Coronary artery (tissue), 2 donors: ENCODE measurements around the gene PNPLA5.

Experiments used
- DNase-seq: peaks from one replicate; pipeline ENCODE4 v3.0.0-alpha.2; 2017; ENCODE audit warnings: low spot score
- H3K27ac ChIP-seq, 2 donors: fragments of 200-600 bp; sonication (generic); one replicate each; pipeline ENCODE4 v1.5.1; 2016 to 2019
- H3K4me3 ChIP-seq: fragments of 200-600 bp; sonication (generic); 2 replicates; pipeline ENCODE4 v1.5.1; 2016; ENCODE audit warnings: mild to moderate bottlenecking, moderate library complexity
- TF ChIP-seq, protein P1 (sequence below): fragments of 200-600 bp; sonication (generic); IDR thresholded peaks from one replicate; pipeline ENCODE4 v1.5.1; 2019; ENCODE audit warnings: antibody characterized with exemption

The PNPLA5 gene

DNA sequence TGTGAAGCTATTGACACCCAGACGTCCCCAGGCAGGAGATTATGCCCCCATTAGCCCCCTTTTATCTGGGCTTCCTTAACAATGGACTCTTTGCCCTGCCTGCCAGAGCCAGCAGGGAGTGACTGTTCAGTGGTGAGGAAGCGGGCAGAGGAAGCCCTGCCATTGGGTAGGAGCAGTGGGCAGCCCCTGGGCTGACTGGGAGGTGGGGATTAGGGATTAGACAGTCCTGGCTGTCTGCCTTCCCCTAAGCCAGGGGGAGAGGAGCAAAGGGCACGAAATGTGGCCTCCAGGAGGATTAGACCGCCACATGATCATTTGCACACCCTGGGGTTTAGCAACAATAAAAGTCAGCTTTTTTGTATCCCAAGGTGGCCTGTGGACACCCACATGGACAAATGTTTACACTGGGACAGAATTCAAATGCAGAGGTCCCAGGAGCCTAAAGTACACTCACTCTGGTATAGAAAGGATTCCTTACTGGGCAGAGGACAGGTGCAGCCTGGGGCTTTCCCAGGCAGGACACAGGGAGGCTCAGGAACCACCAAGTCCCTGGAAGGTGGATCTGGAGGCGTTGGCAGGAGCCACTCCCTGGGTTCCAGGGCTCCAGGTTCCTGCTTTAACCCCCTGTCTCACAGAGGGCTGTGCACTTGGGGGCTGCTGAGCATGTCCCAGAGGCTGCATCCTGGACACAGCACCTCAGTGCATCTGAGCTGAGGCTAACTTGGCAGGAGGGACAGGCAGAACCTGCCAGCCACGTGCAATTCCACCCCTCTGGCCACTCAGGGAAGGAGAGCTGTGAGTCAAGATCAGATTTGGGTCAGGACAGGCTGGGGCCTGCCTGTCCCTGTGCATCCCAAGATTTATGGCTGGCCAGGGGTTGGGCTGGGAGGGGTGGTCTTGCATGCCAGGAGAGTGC lies 33.9 kb upstream of the PNPLA5 start:
- no peak overlapping the region for H3K4me3 ChIP-seq
- no peak for DNase-seq
- TF ChIP-seq, protein P1, sequence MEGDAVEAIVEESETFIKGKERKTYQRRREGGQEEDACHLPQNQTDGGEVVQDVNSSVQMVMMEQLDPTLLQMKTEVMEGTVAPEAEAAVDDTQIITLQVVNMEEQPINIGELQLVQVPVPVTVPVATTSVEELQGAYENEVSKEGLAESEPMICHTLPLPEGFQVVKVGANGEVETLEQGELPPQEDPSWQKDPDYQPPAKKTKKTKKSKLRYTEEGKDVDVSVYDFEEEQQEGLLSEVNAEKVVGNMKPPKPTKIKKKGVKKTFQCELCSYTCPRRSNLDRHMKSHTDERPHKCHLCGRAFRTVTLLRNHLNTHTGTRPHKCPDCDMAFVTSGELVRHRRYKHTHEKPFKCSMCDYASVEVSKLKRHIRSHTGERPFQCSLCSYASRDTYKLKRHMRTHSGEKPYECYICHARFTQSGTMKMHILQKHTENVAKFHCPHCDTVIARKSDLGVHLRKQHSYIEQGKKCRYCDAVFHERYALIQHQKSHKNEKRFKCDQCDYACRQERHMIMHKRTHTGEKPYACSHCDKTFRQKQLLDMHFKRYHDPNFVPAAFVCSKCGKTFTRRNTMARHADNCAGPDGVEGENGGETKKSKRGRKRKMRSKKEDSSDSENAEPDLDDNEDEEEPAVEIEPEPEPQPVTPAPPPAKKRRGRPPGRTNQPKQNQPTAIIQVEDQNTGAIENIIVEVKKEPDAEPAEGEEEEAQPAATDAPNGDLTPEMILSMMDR: no peak
- H3K27ac ChIP-seq: no peak overlapping the region

DNA sequence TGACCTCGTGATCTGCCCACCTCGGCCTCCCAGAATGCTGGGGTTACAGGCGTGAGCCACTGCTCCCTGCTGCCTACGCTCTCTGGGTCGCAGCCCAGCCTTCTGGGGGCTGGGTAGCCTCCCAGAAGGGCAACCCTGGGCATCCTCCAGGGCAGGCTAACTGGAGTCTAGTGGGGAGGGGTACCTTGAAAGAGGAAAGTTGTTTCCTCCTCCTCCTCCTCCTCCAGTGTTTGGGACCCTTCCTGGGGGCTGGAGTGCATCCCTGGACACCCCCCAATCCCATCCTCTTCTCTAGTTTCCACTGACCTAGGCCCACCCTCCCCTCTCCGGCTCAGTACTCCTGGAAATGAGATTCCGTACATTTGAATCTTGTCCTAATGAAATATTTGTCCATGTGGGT lies 33.1 kb upstream of the PNPLA5 start:
- H3K27ac ChIP-seq: no peak overlapping the region
- TF ChIP-seq, protein P1: no peak
- no peak overlapping the region for H3K4me3 ChIP-seq

DNA sequence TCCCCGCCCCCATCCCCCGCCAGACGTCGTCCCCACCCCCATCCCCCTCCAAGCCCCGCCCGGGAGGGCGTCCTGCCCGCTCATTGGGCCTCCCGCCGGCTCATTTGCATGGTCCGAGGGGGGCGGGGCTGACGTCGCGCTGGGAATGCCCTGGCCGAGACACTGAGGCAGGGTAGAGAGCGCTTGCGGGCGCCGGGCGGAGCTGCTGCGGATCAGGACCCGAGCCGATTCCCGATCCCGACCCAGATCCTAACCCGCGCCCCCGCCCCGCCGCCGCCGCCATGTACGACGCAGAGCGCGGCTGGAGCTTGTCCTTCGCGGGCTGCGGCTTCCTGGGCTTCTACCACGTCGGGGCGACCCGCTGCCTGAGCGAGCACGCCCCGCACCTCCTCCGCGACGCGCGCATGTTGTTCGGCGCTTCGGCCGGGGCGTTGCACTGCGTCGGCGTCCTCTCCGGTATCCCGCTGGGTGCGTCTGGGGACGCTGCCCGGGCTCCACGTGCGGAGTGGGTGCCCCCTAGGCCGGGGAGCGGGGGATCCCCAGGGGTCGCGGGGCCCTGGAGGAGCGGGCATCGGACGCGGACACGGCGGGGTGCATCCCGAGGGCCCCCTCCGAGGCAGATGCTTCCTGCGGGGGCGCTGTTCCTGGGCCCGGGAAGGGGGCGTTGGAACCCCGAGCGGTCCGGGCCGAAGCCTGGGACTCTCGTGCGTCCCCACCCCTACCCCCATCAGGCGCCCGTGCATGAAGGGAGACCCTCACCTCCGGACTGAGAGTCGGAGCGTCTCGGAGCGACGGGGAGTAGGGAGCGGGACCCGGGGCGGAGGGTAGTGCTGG lies 32.0 kb upstream of the PNPLA5 start, which contains the start of gene PNPLA3:
PNPLA3 (plus strand) TSS at position 175 of the 834 bp plus-strand sequence; CDS start at position 282, 107 bp downstream.
- DNase-seq: peak; percentile 82
- no peak within 1 kb of the TSS for H3K27ac ChIP-seq
- TF ChIP-seq, protein P1: no peak
- H3K4me3 ChIP-seq: peak within 1 kb of the TSS; percentile 77

More for the DNA sequence above, 33.1 kb upstream of the PNPLA5 start:
- DNase-seq: no peak

DNA sequence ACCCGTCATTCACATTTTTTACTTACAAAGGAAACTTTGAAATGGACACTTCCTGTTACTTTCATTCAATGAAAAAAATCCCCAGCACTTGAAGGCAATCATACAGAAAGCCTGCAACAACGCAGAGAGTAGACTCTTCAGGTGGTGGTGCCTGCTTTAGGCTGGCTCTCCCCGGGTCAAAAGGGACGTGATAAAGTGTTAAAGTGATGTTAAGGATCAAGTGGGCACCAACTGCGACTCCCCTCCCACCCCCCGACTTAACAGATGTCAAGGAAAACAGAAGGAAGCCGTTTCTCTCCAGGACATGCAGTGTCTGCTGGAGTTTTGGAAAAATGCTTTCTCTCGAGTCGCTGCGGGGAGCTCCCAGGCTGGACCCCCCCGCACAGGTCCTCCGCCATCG lies 31.4 kb upstream of the PNPLA5 start:
- no peak overlapping the region for H3K27ac ChIP-seq
- DNase-seq: no peak
- peak overlapping the region; percentile 77 for H3K4me3 ChIP-seq
- TF ChIP-seq, protein P1: no peak

DNA sequence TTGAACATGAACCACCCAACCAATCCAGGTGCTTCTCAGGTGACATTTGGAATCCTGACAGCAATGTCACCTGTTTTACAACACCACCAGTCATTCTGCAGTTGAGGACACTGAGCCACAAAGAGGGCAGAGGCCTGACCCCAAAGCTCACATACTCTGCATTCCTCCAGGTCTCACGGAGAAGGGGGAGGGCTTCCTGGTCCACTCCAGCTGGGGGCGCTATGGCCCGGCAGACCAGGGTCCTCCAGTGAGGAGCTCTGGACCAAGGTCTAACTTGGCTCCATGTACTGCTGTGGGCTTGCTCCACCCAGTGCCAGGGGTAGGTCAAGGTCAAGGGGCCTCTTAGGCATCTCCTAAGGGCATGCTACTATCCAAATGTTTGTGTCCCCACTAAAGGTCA lies 30.3 kb upstream of the PNPLA5 start:
- Histone ChIP-seq H3K4me3 (no peak overlapping the region), H3K27ac (no peak overlapping the region)
- TF ChIP-seq, protein P1: no peak
- no peak for DNase-seq

DNA sequence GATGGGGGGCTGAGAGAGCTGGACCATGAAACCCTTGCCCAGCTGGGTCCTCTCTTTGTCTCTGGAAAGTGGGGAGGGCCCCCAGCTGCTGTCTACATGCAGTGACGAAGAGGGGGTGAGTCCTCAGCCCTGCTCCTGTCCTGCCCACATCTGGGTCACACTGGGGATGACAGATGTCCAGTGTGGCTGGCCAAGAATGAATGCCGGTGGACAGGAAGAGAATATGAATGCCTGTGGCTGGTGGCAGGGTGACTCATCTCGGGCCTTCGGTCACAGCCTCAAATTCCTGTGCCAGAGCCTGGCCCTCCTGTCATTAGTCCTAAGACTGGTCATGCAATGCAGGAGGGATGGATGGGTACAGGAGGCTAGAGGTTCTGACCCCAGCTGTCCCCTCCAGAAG lies 29.6 kb upstream of the PNPLA5 start:
- no peak for DNase-seq
- H3K27ac ChIP-seq: no peak overlapping the region
- H3K4me3 ChIP-seq: no peak overlapping the region
- TF ChIP-seq, protein P1: no peak
